Osteocyte (in vitro differentiated cells): Measurements from ENCODE around the gene MAMLD1. TPM values are rescaled to one million over a fixed set of nuclear protein-coding genes. Genes with fewer than 3 reads are reported as not detected.
A peak's percentile ranks its signal among the peaks of the same experiment; 100 is the strongest.

Experiments
- DNase-seq: peaks from one replicate; pipeline ENCODE4 v3.0.0; 2021; ENCODE audit warnings: mixed read lengths; ENCODE audit not compliant: unreplicated experiment; ENCODE audit errors: extremely low spot score
- H3K27ac Mint-ChIP-seq: one replicate; pipeline ENCODE4 v1.8.0; 2021; ENCODE audit warnings: mild to moderate bottlenecking, mixed read lengths; ENCODE audit not compliant: unreplicated experiment
- H3K27me3 Mint-ChIP-seq: one replicate; pipeline ENCODE4 v1.8.0; 2021; ENCODE audit warnings: mixed read lengths; ENCODE audit not compliant: unreplicated experiment
- H3K36me3 Mint-ChIP-seq: one replicate; pipeline ENCODE4 v1.8.0; 2021; ENCODE audit warnings: mixed read lengths; ENCODE audit not compliant: unreplicated experiment
- H3K4me1 Mint-ChIP-seq: one replicate; pipeline ENCODE4 v1.8.0; 2021; ENCODE audit warnings: mixed read lengths; ENCODE audit not compliant: unreplicated experiment
- H3K4me3 Mint-ChIP-seq: one replicate; pipeline ENCODE4 v1.8.0; 2021; ENCODE audit warnings: mild to moderate bottlenecking, moderate library complexity, mixed read lengths; ENCODE audit not compliant: unreplicated experiment
- H3K9me3 Mint-ChIP-seq: one replicate; pipeline ENCODE4 v1.8.0; 2021; ENCODE audit warnings: mixed read lengths; ENCODE audit not compliant: unreplicated experiment
- CTCF ChIP-seq: fragments of 200-600 bp; sonication (generic); IDR thresholded peaks from 2 replicates; pipeline ENCODE4 v1.5.0; 2021; ENCODE audit warnings: antibody characterized with exemption, mild to moderate bottlenecking, moderate library complexity
- total RNA-seq: library from RNA; stranded (reverse); gene quantifications from 2 replicates; pipeline ENCODE4 v1.2.1, GENCODE V29; 2021

MAMLD1 gene
- total RNA-seq, 1 donor from 2014 or later: 13.2 TPM

- H3K27ac Mint-ChIP-seq: no peak overlapping the region
- no peak overlapping the region for H3K4me3 Mint-ChIP-seq
- DNase-seq: no peak
- no peaks in the 10 kb centered on the region for H3K4me1 Mint-ChIP-seq
- peaks cover 7% of the 10 kb centered on the region for H3K9me3 Mint-ChIP-seq
- TF ChIP-seq CTCF: no peak
- no peaks in the 10 kb centered on the region for H3K27me3 Mint-ChIP-seq
- H3K36me3 Mint-ChIP-seq: no peaks in the 10 kb centered on the region
These were observed 166.5 kb downstream of the MAMLD1 start for GRCh38 chrX:150529587-150529986.

DNA sequence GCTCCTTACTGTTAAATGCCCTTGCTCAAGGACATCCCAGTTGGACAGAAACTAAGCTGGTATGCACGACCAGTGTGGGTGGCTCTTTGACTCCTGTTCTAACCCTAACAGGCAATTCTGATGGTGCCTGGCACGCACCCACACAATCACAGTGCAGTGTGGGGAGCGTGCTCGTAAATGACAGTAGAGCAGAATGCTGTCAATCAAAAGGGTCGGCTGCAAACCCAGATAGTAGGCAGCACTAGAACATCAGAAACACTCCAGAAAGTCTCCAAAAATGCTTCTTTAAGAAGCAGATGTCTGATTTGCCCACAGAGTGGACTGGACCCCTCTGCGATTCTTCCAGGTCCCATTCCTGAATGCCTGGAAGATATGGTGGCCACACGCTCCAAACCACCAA is 167.7 kb downstream of the MAMLD1 start:
- H3K9me3 Mint-ChIP-seq: peaks cover 14% of the 10 kb centered on the region
- no peaks in the 10 kb centered on the region for H3K27me3 Mint-ChIP-seq
- H3K36me3 Mint-ChIP-seq: no peaks in the 10 kb centered on the region
- H3K4me3 Mint-ChIP-seq: no peak overlapping the region
- no peak for TF ChIP-seq CTCF
- DNase-seq: no peak
- H3K27ac Mint-ChIP-seq: no peak overlapping the region
- no peaks in the 10 kb centered on the region for H3K4me1 Mint-ChIP-seq

- no peaks in the 10 kb centered on the region for H3K36me3 Mint-ChIP-seq
- peaks cover 20% of the 10 kb centered on the region for H3K9me3 Mint-ChIP-seq
- no peak for TF ChIP-seq CTCF
- no peak overlapping the region for H3K27ac Mint-ChIP-seq
- no peak overlapping the region for H3K4me3 Mint-ChIP-seq
- no peak for DNase-seq
- no peaks in the 10 kb centered on the region for H3K27me3 Mint-ChIP-seq
- H3K4me1 Mint-ChIP-seq: no peaks in the 10 kb centered on the region
These were observed 168.3 kb downstream of the MAMLD1 start for GRCh38 chrX:150531467-150531866.

- Mint-ChIP-seq H3K4me3 (no peak overlapping the region), H3K36me3 (no peaks in the 10 kb centered on the region), H3K9me3 (peaks cover 20% of the 10 kb centered on the region), H3K27me3 (no peaks in the 10 kb centered on the region), H3K27ac (no peak overlapping the region), H3K4me1 (no peaks in the 10 kb centered on the region)
- TF ChIP-seq CTCF: no peak
- no peak for DNase-seq
These were observed 170.7 kb downstream of the MAMLD1 start for GRCh38 chrX:150533863-150534262.

DNA sequence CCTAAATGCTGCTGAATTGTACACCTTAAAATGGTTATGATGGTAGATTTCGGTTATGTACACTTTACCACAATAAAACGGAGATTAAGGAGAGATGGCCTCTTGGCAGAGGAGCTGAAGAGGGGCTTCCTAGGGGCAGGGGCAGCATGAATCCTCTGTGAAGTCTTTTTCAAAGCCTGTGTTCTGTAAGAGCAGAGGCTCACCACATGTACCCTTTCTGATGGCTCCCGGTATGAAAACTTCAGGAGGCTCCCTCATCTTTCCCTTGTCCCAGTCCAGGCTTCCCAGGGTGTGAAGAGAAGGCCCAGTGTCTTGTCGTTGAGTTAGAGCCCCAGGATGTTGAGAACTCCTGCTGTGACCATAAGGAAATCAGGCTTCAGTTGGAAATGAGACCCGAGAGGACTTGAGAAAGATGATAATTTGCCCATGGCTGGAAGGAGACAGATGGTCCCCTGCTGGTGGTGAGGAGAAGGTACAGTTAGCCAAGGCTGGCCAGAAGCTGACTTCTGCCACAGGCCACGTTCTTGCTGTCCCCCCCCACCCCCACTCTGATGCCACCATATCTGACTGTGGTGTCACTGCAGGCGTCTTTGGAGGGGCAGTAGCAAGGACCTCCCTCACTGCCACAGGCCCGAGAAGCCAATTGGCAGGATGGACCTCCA is 173.5 kb downstream of the MAMLD1 start:
- H3K27ac Mint-ChIP-seq: no peak overlapping the region
- no peaks in the 10 kb centered on the region for H3K36me3 Mint-ChIP-seq
- H3K27me3 Mint-ChIP-seq: no peaks in the 10 kb centered on the region
- DNase-seq: no peak
- H3K4me3 Mint-ChIP-seq: no peak overlapping the region
- peaks cover 20% of the 10 kb centered on the region for H3K9me3 Mint-ChIP-seq
- TF ChIP-seq CTCF: peak; percentile 10
- no peaks in the 10 kb centered on the region for H3K4me1 Mint-ChIP-seq
